Testis (tissue), 2 donors: ENCODE results near the gene CXCL17.

Source experiments
- POLR2A ChIP-seq: fragments of 450-650 bp; IDR thresholded peaks from one replicate; pipeline ENCODE4 v1.6.1; 2017; ENCODE audit warnings: antibody characterized with exemption, mild to moderate bottlenecking, moderate library complexity
- TF ChIP-seq, protein P1 (sequence below), 3 experiments: fragments of 450-650 bp in 2 of 3; fragments of 200-600 bp in 1 of 3; sonication (generic) in 1 of 3; IDR thresholded peaks; one replicate each; pipeline ENCODE4 v1.5.1; 2016 to 2019; ENCODE audit warnings: antibody characterized with exemption in 3 of 3, mild to moderate bottlenecking in 2 of 3, moderate library complexity in 1 of 3

DNA sequence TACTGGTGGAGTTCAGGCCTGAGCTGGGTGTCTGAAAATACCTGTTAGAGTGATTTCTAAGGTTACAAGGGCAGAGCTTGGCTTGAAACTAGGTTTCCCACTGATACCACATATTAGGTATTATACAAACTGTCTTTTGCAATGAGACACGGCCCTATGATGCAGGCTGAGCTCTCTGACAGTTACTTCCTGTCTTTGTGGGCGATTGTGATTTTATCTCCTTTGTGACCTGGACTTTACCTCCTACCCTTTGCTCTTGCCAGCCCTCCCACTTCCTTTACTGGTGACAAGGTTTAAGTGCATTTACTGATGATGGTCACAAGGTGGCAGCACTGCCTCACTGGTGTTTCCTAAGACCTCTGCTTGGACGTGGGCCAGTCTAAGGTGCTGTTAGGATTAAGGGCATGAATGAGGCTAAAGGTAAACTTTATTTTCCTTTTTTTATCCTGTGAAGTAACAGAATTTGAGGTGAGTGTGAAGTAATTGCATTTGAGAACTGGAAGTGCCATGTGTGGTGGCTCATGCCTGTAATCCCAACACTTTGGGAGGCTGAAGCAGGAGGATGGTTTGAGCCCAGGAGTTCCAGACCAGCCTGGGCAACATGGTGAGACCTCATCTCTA lies 7.7 kb upstream of the CXCL17 start:
- TF ChIP-seq POLR2A = no peak
- TF ChIP-seq, protein P1, sequence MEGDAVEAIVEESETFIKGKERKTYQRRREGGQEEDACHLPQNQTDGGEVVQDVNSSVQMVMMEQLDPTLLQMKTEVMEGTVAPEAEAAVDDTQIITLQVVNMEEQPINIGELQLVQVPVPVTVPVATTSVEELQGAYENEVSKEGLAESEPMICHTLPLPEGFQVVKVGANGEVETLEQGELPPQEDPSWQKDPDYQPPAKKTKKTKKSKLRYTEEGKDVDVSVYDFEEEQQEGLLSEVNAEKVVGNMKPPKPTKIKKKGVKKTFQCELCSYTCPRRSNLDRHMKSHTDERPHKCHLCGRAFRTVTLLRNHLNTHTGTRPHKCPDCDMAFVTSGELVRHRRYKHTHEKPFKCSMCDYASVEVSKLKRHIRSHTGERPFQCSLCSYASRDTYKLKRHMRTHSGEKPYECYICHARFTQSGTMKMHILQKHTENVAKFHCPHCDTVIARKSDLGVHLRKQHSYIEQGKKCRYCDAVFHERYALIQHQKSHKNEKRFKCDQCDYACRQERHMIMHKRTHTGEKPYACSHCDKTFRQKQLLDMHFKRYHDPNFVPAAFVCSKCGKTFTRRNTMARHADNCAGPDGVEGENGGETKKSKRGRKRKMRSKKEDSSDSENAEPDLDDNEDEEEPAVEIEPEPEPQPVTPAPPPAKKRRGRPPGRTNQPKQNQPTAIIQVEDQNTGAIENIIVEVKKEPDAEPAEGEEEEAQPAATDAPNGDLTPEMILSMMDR (IDR thresholded peaks at IDR 0.05) = peak; percentile 82 to 89 (median 83)
